ENCODE data around the gene KCNMB3. TPM values are rescaled to one million over a fixed set of nuclear protein-coding genes. Genes with fewer than 3 reads are reported as not detected.

KCNMB3 gene
- 0.87 and 1.5 TPM in 2 replicates for total RNA-seq (2012; rRNA removed)

GRCh38 chr3:179250803-179251476 is at the start of gene KCNMB3:
KCNMB3 (minus strand) TSS chr3:179251114; CDS start chr3:179250990, 124 bp downstream.
- no peak within 1 kb of the TSS for H3K4me2 ChIP-seq (ENCODE audit: low read length)
- no peaks in the 10 kb centered on the region for H3K4me1 ChIP-seq (ENCODE audit: control insufficient read depth, insufficient read depth, low read length)
- H3K9me3 ChIP-seq (replicated peaks; ENCODE audit: low read length): no peaks in the 10 kb centered on the region
- no peak within 1 kb of the TSS for H3K4me3 ChIP-seq (ENCODE audit: low read length)
- no peaks in the 10 kb centered on the region for H3K27me3 ChIP-seq (ENCODE audit: control insufficient read depth, insufficient read depth, low read length)
- H3K36me3 ChIP-seq (ENCODE audit: insufficient read depth, low read length): peaks cover 6% of the 10 kb centered on the region
- no peak within 1 kb of the TSS for H3K9ac ChIP-seq (ENCODE audit: low read depth, low read length)

GRCh38 chr3:179299999-179300613 is 49.2 kb upstream of the KCNMB3 start:
- H3K36me3 ChIP-seq (ENCODE audit: insufficient read depth, low read length): no peaks in the 10 kb centered on the region
- peaks cover 6% of the 10 kb centered on the region for H3K27me3 ChIP-seq (ENCODE audit: control insufficient read depth, insufficient read depth, low read length)
- H3K9me3 ChIP-seq (replicated peaks; ENCODE audit: low read length): no peaks in the 10 kb centered on the region
- no peaks in the 10 kb centered on the region for H3K4me1 ChIP-seq (ENCODE audit: control insufficient read depth, insufficient read depth, low read length)
- no peak overlapping the region for H3K4me3 ChIP-seq (ENCODE audit: low read length)
- no peak overlapping the region for H3K9ac ChIP-seq (ENCODE audit: low read depth, low read length)
- no peak overlapping the region for H3K4me2 ChIP-seq (ENCODE audit: low read length)

- no peaks in the 10 kb centered on the region for H3K36me3 ChIP-seq (ENCODE audit: insufficient read depth, low read length)
- no peaks in the 10 kb centered on the region for H3K4me1 ChIP-seq (ENCODE audit: control insufficient read depth, insufficient read depth, low read length)
- H3K4me2 ChIP-seq (ENCODE audit: low read length): no peak overlapping the region
- no peak overlapping the region for H3K4me3 ChIP-seq (ENCODE audit: low read length)
- H3K9me3 ChIP-seq (replicated peaks; ENCODE audit: low read length): no peaks in the 10 kb centered on the region
- H3K27me3 ChIP-seq (ENCODE audit: control insufficient read depth, insufficient read depth, low read length): peaks cover 6% of the 10 kb centered on the region
- H3K9ac ChIP-seq (ENCODE audit: low read depth, low read length): no peak overlapping the region
Measured at GRCh38 chr3:179299316-179299715, 48.4 kb upstream of the KCNMB3 start.

- no peaks in the 10 kb centered on the region for H3K36me3 ChIP-seq (ENCODE audit: insufficient read depth, low read length)
Measured at GRCh38 chr3:179297971-179298725, 47.2 kb upstream of the KCNMB3 start.

GRCh38 chr3:179292450-179292849 is 41.5 kb upstream of the KCNMB3 start:
- H3K9ac ChIP-seq (ENCODE audit: low read depth, low read length): no peak overlapping the region
- H3K36me3 ChIP-seq (ENCODE audit: insufficient read depth, low read length): no peaks in the 10 kb centered on the region
- H3K27me3 ChIP-seq (ENCODE audit: control insufficient read depth, insufficient read depth, low read length): peaks cover 11% of the 10 kb centered on the region
- H3K4me2 ChIP-seq (ENCODE audit: low read length): no peak overlapping the region
- no peaks in the 10 kb centered on the region for H3K9me3 ChIP-seq (replicated peaks; ENCODE audit: low read length)
- H3K4me1 ChIP-seq (ENCODE audit: control insufficient read depth, insufficient read depth, low read length): no peaks in the 10 kb centered on the region
- H3K4me3 ChIP-seq (ENCODE audit: low read length): no peak overlapping the region

More at GRCh38 chr3:179297971-179298725, 47.2 kb upstream of the KCNMB3 start:
- peaks cover 6% of the 10 kb centered on the region for H3K27me3 ChIP-seq (ENCODE audit: control insufficient read depth, insufficient read depth, low read length)
- no peak overlapping the region for H3K4me3 ChIP-seq (ENCODE audit: low read length)
- H3K9ac ChIP-seq (ENCODE audit: low read depth, low read length): no peak overlapping the region
- no peaks in the 10 kb centered on the region for H3K9me3 ChIP-seq (replicated peaks; ENCODE audit: low read length)
- H3K4me2 ChIP-seq (ENCODE audit: low read length): no peak overlapping the region
- no peaks in the 10 kb centered on the region for H3K4me1 ChIP-seq (ENCODE audit: control insufficient read depth, insufficient read depth, low read length)

- H3K4me3 ChIP-seq (ENCODE audit: low read length): no peak overlapping the region
- no peaks in the 10 kb centered on the region for H3K9me3 ChIP-seq (replicated peaks; ENCODE audit: low read length)
- H3K9ac ChIP-seq (ENCODE audit: low read depth, low read length): no peak overlapping the region
- no peak overlapping the region for H3K4me2 ChIP-seq (ENCODE audit: low read length)
- peaks cover 6% of the 10 kb centered on the region for H3K27me3 ChIP-seq (ENCODE audit: control insufficient read depth, insufficient read depth, low read length)
- no peaks in the 10 kb centered on the region for H3K4me1 ChIP-seq (ENCODE audit: control insufficient read depth, insufficient read depth, low read length)
- H3K36me3 ChIP-seq (ENCODE audit: insufficient read depth, low read length): no peaks in the 10 kb centered on the region
Measured at GRCh38 chr3:179289295-179289694, 38.4 kb upstream of the KCNMB3 start.

- no peak overlapping the region for H3K4me2 ChIP-seq (ENCODE audit: low read length)
- no peaks in the 10 kb centered on the region for H3K36me3 ChIP-seq (ENCODE audit: insufficient read depth, low read length)
- H3K27me3 ChIP-seq (ENCODE audit: control insufficient read depth, insufficient read depth, low read length): peaks cover 6% of the 10 kb centered on the region
- H3K4me1 ChIP-seq (ENCODE audit: control insufficient read depth, insufficient read depth, low read length): no peaks in the 10 kb centered on the region
- no peaks in the 10 kb centered on the region for H3K9me3 ChIP-seq (replicated peaks; ENCODE audit: low read length)
- no peak overlapping the region for H3K4me3 ChIP-seq (ENCODE audit: low read length)
- H3K9ac ChIP-seq (ENCODE audit: low read depth, low read length): no peak overlapping the region
Measured at GRCh38 chr3:179288845-179289244, 37.9 kb upstream of the KCNMB3 start.

GRCh38 chr3:179286331-179286730 is 35.4 kb upstream of the KCNMB3 start:
- H3K36me3 ChIP-seq (ENCODE audit: insufficient read depth, low read length): no peaks in the 10 kb centered on the region
- no peak overlapping the region for H3K4me2 ChIP-seq (ENCODE audit: low read length)
- peaks cover 5% of the 10 kb centered on the region for H3K27me3 ChIP-seq (ENCODE audit: control insufficient read depth, insufficient read depth, low read length)
- no peak overlapping the region for H3K4me3 ChIP-seq (ENCODE audit: low read length)
- no peaks in the 10 kb centered on the region for H3K9me3 ChIP-seq (replicated peaks; ENCODE audit: low read length)
- H3K4me1 ChIP-seq (ENCODE audit: control insufficient read depth, insufficient read depth, low read length): no peaks in the 10 kb centered on the region
- no peak overlapping the region for H3K9ac ChIP-seq (ENCODE audit: low read depth, low read length)

GRCh38 chr3:179281825-179282224 is 30.9 kb upstream of the KCNMB3 start:
- Histone ChIP-seq H3K9ac (ENCODE audit: low read depth, low read length) (no peak overlapping the region), H3K27me3 (ENCODE audit: control insufficient read depth, insufficient read depth, low read length) (peaks cover 10% of the 10 kb centered on the region), H3K4me2 (ENCODE audit: low read length) (no peak overlapping the region), H3K4me1 (ENCODE audit: control insufficient read depth, insufficient read depth, low read length) (no peaks in the 10 kb centered on the region), H3K4me3 (ENCODE audit: low read length) (no peak overlapping the region), H3K9me3 (replicated peaks; ENCODE audit: low read length) (no peaks in the 10 kb centered on the region), H3K36me3 (ENCODE audit: insufficient read depth, low read length) (no peaks in the 10 kb centered on the region)

GRCh38 chr3:179279837-179280236 is 28.9 kb upstream of the KCNMB3 start:
- no peak overlapping the region for H3K4me3 ChIP-seq (ENCODE audit: low read length)
- H3K9ac ChIP-seq (ENCODE audit: low read depth, low read length): no peak overlapping the region
- no peaks in the 10 kb centered on the region for H3K4me1 ChIP-seq (ENCODE audit: control insufficient read depth, insufficient read depth, low read length)
- H3K36me3 ChIP-seq (ENCODE audit: insufficient read depth, low read length): no peaks in the 10 kb centered on the region
- H3K27me3 ChIP-seq (ENCODE audit: control insufficient read depth, insufficient read depth, low read length): peaks cover 10% of the 10 kb centered on the region
- no peaks in the 10 kb centered on the region for H3K9me3 ChIP-seq (replicated peaks; ENCODE audit: low read length)
- H3K4me2 ChIP-seq (ENCODE audit: low read length): no peak overlapping the region

GRCh38 chr3:179278932-179279693 is 28.2 kb upstream of the KCNMB3 start:
- H3K9me3 ChIP-seq (replicated peaks; ENCODE audit: low read length): no peaks in the 10 kb centered on the region
- no peaks in the 10 kb centered on the region for H3K36me3 ChIP-seq (ENCODE audit: insufficient read depth, low read length)
- H3K4me1 ChIP-seq (ENCODE audit: control insufficient read depth, insufficient read depth, low read length): no peaks in the 10 kb centered on the region
- no peak overlapping the region for H3K9ac ChIP-seq (ENCODE audit: low read depth, low read length)
- no peak overlapping the region for H3K4me2 ChIP-seq (ENCODE audit: low read length)
- no peak overlapping the region for H3K4me3 ChIP-seq (ENCODE audit: low read length)
- H3K27me3 ChIP-seq (ENCODE audit: control insufficient read depth, insufficient read depth, low read length): peaks cover 10% of the 10 kb centered on the region
